Measurements from ENCODE around the gene USP21.

- TF ChIP-seq CTCF (IDR thresholded peaks at IDR 0.05) (no peak), POLR2A (IDR thresholded peaks at IDR 0.05) (no peak)
Observed at GRCh38 chr1:161171696-161172095, 12.4 kb downstream of the USP21 start.
